ENCODE measurements around the gene IDUA. TPM values are rescaled to one million over a fixed set of nuclear protein-coding genes. Genes with fewer than 3 reads are reported as not detected.

The IDUA gene
- total and polyA plus RNA-seq, 4 experiments from 2014 or later, result 5.0 to 64.1 (median 38.7) TPM

- peaks cover 7 to 35% (median 15%) of the 10 kb centered on the region in 4 donors for H3K4me1 Mint-ChIP-seq
- H3K36me3 Mint-ChIP-seq, result peaks cover 0 to 2% of the 10 kb centered on the region in 2 donors
- no peaks in the 10 kb centered on the region for H3K36me3 ChIP-seq (ENCODE audit: insufficient read depth, low read length)
- ChIA-PET CTCF (ENCODE audit: partially characterized antibody) (no interaction called here), POLR2A (ENCODE audit: partially characterized antibody) (interaction anchor here (2.4 kb wide), 1 partner anchor 57 kb away, joined by 9 read pairs; the partner anchor contains the start of genes GAK and TMEM175)
- no peak overlapping the region for H3K4me3 Mint-ChIP-seq
- H3K4me3 ChIP-seq (ENCODE audit: low read length in 2 of 2), result no peak overlapping the region
- peaks cover 34% of the 10 kb centered on the region for H3K4me1 ChIP-seq (ENCODE audit: insufficient read depth, low read length)
- intact Hi-C loops (cut with micrococcal nuclease), result no loop called here
- no peaks in the 10 kb centered on the region for H3K27me3 Mint-ChIP-seq
- DNase-seq, result no peak
- no peak overlapping the region for H3K27ac Mint-ChIP-seq
- no peaks in the 10 kb centered on the region for H3K9me3 ChIP-seq (ENCODE audit: control insufficient read depth in 1 of 2, low read length in 2 of 2)
- H3K9me3 Mint-ChIP-seq, result no peaks in the 10 kb centered on the region
- no peaks in the 10 kb centered on the region for H3K27me3 ChIP-seq (ENCODE audit: insufficient read depth, low read length)
- no peak overlapping the region for H3K27ac ChIP-seq (ENCODE audit: low read depth, low read length)
Observed at GRCh38 chr4:988726-989721, 2.2 kb downstream of the IDUA start.

- intact Hi-C loops (cut with micrococcal nuclease), result no loop called here
- no peaks in the 10 kb centered on the region for H3K36me3 ChIP-seq (ENCODE audit: insufficient read depth, low read length)
- no peak overlapping the region for H3K27ac ChIP-seq (ENCODE audit: low read depth, low read length)
- Mint-ChIP-seq H3K9me3 (no peaks in the 10 kb centered on the region), H3K4me3 (no peak overlapping the region), H3K27me3 (no peaks in the 10 kb centered on the region), H3K27ac (no peak overlapping the region), H3K36me3 (peaks cover 0 to 2% of the 10 kb centered on the region in 2 donors), H3K4me1 (peaks cover 5 to 28% (median 13%) of the 10 kb centered on the region in 4 donors)
- H3K4me1 ChIP-seq (ENCODE audit: insufficient read depth, low read length), result peaks cover 29% of the 10 kb centered on the region
- H3K4me3 ChIP-seq (ENCODE audit: low read length in 2 of 2), result no peak overlapping the region
- POLR2A ChIA-PET (ENCODE audit: partially characterized antibody), result no interaction called here
- DNase-seq, result no peak
- H3K27me3 ChIP-seq (ENCODE audit: insufficient read depth, low read length), result no peaks in the 10 kb centered on the region
- CTCF ChIA-PET (ENCODE audit: partially characterized antibody), result no interaction called here
- H3K9me3 ChIP-seq (ENCODE audit: control insufficient read depth in 1 of 2, low read length in 2 of 2), result no peaks in the 10 kb centered on the region
Observed at GRCh38 chr4:989722-990471, 3.1 kb downstream of the IDUA start.

GRCh38 chr4:990746-991367 is 4.0 kb downstream of the IDUA start:
- no peak for DNase-seq
- CTCF ChIA-PET (ENCODE audit: partially characterized antibody), result no interaction called here
- Mint-ChIP-seq H3K27me3 (no peaks in the 10 kb centered on the region), H3K9me3 (no peaks in the 10 kb centered on the region), H3K27ac (no peak overlapping the region), H3K4me3 (no peak overlapping the region), H3K4me1 (peaks cover 0 to 18% (median 7%) of the 10 kb centered on the region in 4 donors), H3K36me3 (peaks cover 0 to 2% of the 10 kb centered on the region in 2 donors)
- intact Hi-C loops (cut with micrococcal nuclease), result no loop called here
- H3K4me3 ChIP-seq (ENCODE audit: low read length in 2 of 2), result no peak overlapping the region
- H3K36me3 ChIP-seq (ENCODE audit: insufficient read depth, low read length), result no peaks in the 10 kb centered on the region
- H3K9me3 ChIP-seq (ENCODE audit: control insufficient read depth in 1 of 2, low read length in 2 of 2), result no peaks in the 10 kb centered on the region
- H3K27me3 ChIP-seq (ENCODE audit: insufficient read depth, low read length), result no peaks in the 10 kb centered on the region
- H3K27ac ChIP-seq (ENCODE audit: low read depth, low read length), result no peak overlapping the region
- peaks cover 19% of the 10 kb centered on the region for H3K4me1 ChIP-seq (ENCODE audit: insufficient read depth, low read length)
- POLR2A ChIA-PET (ENCODE audit: partially characterized antibody), result no interaction called here

DNA sequence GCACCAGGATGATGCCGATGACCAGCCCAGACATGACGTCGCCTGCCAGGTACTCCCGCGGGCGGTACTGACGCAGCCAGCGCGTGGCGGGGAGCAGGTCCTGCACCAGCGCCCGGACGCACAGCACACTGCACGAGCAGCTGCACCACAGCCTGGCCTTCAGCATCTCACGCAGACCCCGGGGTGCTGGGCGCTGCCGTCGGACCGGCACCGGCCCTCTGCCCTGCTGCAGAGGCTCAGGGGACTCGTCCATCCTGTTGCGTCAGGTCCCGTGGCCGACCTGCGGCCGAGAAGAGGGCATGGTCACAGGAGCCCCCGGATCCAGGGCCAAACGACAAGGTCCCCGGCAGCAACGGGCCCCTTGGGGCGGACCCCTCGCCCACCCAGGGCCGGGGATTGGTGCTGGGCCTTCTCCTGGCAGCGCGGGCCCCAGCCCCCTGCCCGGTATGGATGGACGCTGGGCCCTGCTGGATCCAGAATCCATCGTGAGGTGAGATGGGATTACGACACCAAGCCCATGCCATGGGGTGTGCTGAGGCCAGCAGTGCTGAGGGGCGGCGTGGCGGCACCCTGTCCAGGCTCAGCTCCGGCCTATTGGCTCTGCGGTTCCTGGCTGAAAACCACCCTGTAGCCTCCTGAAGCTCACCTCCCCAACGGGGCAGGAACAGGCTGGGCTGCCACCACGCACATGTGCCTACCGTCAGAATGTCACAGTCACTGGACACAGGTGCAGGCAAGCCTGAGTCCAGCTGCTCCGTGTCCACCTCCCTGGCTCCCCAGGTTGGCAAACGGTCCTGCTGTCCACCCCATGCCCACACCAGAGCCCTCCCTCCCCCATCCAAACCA is 4.8 kb downstream of the IDUA start:
- Mint-ChIP-seq H3K27ac (no peak overlapping the region), H3K4me3 (no peak overlapping the region), H3K27me3 (no peaks in the 10 kb centered on the region), H3K4me1 (peaks cover 0 to 10% (median 2%) of the 10 kb centered on the region in 4 donors), H3K36me3 (no peaks in the 10 kb centered on the region), H3K9me3 (no peaks in the 10 kb centered on the region)
- intact Hi-C loops (cut with micrococcal nuclease), result no loop called here
- no peaks in the 10 kb centered on the region for H3K27me3 ChIP-seq (ENCODE audit: insufficient read depth, low read length)
- H3K9me3 ChIP-seq (ENCODE audit: control insufficient read depth in 1 of 2, low read length in 2 of 2), result no peaks in the 10 kb centered on the region
- H3K27ac ChIP-seq (ENCODE audit: low read depth, low read length), result no peak overlapping the region
- H3K4me1 ChIP-seq (ENCODE audit: insufficient read depth, low read length), result peaks cover 11% of the 10 kb centered on the region
- H3K4me3 ChIP-seq (ENCODE audit: low read length in 2 of 2), result no peak overlapping the region
- H3K36me3 ChIP-seq (ENCODE audit: insufficient read depth, low read length), result no peaks in the 10 kb centered on the region
- DNase-seq, result no peak
- POLR2A ChIA-PET (ENCODE audit: partially characterized antibody), result interaction anchor here (0.8 kb wide), 1 partner anchor 319 kb away, joined by 5 read pairs; no protein-coding TSS in a partner anchor
- CTCF ChIA-PET (ENCODE audit: partially characterized antibody), result no interaction called here

DNA sequence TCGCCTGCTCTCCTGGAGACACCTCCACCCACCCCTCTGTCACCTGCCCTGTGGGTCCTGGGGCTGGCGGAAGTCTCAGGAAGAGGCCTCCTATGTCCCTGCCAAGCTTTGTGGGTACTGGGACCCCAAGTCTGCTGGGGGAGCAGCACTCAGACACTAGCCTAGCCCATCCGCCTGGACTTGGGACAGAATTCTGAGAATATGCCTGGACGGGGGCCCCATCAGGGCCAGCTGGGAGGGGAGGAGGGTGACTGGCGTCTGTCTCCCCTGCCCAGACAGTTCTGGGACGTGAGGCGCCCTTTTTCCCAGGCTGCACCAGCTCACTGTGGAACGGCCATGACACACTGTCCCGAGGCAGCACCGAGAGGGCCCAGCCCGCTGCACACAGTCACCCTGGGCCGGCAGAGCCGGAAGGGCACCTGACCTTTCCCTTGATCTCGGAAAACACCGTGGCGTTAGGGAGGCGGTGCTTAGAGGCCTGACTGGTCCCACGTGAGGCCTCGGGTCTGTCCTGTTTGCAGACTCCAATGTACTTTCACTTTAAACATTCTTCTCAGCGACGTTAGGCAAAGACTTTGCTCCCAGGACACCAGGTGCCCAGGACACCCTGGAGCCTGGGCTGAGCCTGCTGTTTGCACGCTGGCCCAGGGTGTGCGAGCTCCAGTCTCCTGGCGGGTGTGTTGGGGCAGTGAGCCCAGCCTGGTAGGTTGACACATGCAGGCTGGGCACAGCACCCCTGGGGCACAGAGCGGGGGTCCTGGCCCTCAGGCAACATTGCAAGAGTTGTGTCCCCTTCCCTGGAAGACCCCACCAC is 5.7 kb downstream of the IDUA start:
- peaks cover 0 to 2% of the 10 kb centered on the region in 2 donors for H3K27me3 Mint-ChIP-seq
- Histone ChIP-seq H3K4me1 (ENCODE audit: insufficient read depth, low read length) (peaks cover 9% of the 10 kb centered on the region), H3K36me3 (ENCODE audit: insufficient read depth, low read length) (no peaks in the 10 kb centered on the region), H3K27ac (ENCODE audit: low read depth, low read length) (no peak overlapping the region), H3K9me3 (ENCODE audit: control insufficient read depth in 1 of 2, low read length in 2 of 2) (no peaks in the 10 kb centered on the region), H3K27me3 (ENCODE audit: insufficient read depth, low read length) (no peaks in the 10 kb centered on the region), H3K4me3 (ENCODE audit: low read length in 2 of 2) (no peak overlapping the region)
- no peak for DNase-seq
- CTCF ChIA-PET (ENCODE audit: partially characterized antibody), result no interaction called here
- H3K27ac Mint-ChIP-seq, result no peak overlapping the region
- no peaks in the 10 kb centered on the region for H3K36me3 Mint-ChIP-seq
- intact Hi-C loops (cut with micrococcal nuclease), result no loop called here
- POLR2A ChIA-PET (ENCODE audit: partially characterized antibody), result interaction anchor here (0.8 kb wide), 1 partner anchor 320 kb away, joined by 5 read pairs; no protein-coding TSS in a partner anchor
- H3K9me3 Mint-ChIP-seq, result no peaks in the 10 kb centered on the region
- H3K4me3 Mint-ChIP-seq, result no peak overlapping the region
- H3K4me1 Mint-ChIP-seq, result peaks cover 0 to 8% (median under 1%) of the 10 kb centered on the region in 4 donors
